Measurements from ENCODE around the gene CSNK2A2. TPM values are rescaled to one million over a fixed set of nuclear protein-coding genes. Genes with fewer than 3 reads are reported as not detected.

The CSNK2A2 gene
- polyA plus RNA-seq, 1 donor from 2014 or later, result 36.7 TPM

DNA sequence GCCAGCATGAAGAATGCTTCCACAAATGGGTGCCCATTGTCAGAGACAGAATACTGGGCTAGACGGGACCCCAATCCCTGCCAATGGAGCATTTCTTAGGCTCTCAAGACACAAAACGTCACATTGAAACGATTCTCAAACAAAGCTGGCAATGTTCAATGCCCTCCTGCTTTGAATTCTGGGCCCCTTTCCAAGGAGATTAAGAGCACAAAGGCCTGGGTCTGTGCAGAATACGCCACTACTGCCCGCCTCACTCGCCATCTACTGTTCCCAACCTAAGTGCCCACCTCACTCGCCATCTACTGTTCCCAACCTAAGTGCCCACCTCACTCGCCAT lies 78.4 kb downstream of the CSNK2A2 start:
- Histone ChIP-seq H3K36me3 (ENCODE audit: insufficient read depth, low read length) (peaks cover 9% of the 10 kb centered on the region), H3K4me2 (ENCODE audit: low read length) (no peak overlapping the region), H3K27me3 (ENCODE audit: insufficient read depth, low read depth, low read length) (no peaks in the 10 kb centered on the region), H3K79me2 (replicated peaks; ENCODE audit: insufficient read depth, low read length) (peaks cover 69% of the 10 kb centered on the region), H3K4me3 (ENCODE audit: low read length) (no peak overlapping the region), H3F3A (ENCODE audit: insufficient read depth, low read length, poor library complexity, severe bottlenecking) (peaks cover 7% of the 10 kb centered on the region), H4K20me1 (ENCODE audit: insufficient read depth) (no peaks in the 10 kb centered on the region), H3K9me2 (ENCODE audit: insufficient read depth, low read length) (no peaks in the 10 kb centered on the region), H2AFZ (ENCODE audit: low read depth, low read length) (no peak overlapping the region), H3K9ac (ENCODE audit: low read length) (no peak overlapping the region), H3K9me3 (ENCODE audit: low read length) (no peaks in the 10 kb centered on the region), H3K27ac (ENCODE audit: low read length) (no peak overlapping the region)
- TF ChIP-seq TAF1 (IDR thresholded peaks at IDR 0.05; ENCODE audit: low read depth) (no peak), SMC3 (conservative IDR thresholded peaks at IDR 0.05; ENCODE audit: poor library complexity) (no peak), MXI1 (conservative IDR thresholded peaks at IDR 0.05; ENCODE audit: poor library complexity, severe bottlenecking) (no peak), POLR2AphosphoS5 (IDR thresholded peaks at IDR 0.05) (no peak), RAD21 (conservative IDR thresholded peaks at IDR 0.05) (no peak), EP300 (conservative IDR thresholded peaks at IDR 0.05; ENCODE audit: poor library complexity, severe bottlenecking) (no peak), EZH2 (IDR thresholded peaks at IDR 0.05; ENCODE audit: borderline replicate concordance, insufficient read depth, low read length, poor library complexity, severe bottlenecking) (no peak)
- TF ChIP-seq, protein P1, sequence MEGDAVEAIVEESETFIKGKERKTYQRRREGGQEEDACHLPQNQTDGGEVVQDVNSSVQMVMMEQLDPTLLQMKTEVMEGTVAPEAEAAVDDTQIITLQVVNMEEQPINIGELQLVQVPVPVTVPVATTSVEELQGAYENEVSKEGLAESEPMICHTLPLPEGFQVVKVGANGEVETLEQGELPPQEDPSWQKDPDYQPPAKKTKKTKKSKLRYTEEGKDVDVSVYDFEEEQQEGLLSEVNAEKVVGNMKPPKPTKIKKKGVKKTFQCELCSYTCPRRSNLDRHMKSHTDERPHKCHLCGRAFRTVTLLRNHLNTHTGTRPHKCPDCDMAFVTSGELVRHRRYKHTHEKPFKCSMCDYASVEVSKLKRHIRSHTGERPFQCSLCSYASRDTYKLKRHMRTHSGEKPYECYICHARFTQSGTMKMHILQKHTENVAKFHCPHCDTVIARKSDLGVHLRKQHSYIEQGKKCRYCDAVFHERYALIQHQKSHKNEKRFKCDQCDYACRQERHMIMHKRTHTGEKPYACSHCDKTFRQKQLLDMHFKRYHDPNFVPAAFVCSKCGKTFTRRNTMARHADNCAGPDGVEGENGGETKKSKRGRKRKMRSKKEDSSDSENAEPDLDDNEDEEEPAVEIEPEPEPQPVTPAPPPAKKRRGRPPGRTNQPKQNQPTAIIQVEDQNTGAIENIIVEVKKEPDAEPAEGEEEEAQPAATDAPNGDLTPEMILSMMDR (IDR thresholded peaks at IDR 0.05; ENCODE audit: poor library complexity, severe bottlenecking), result no peak
- TF ChIP-seq, protein P2, sequence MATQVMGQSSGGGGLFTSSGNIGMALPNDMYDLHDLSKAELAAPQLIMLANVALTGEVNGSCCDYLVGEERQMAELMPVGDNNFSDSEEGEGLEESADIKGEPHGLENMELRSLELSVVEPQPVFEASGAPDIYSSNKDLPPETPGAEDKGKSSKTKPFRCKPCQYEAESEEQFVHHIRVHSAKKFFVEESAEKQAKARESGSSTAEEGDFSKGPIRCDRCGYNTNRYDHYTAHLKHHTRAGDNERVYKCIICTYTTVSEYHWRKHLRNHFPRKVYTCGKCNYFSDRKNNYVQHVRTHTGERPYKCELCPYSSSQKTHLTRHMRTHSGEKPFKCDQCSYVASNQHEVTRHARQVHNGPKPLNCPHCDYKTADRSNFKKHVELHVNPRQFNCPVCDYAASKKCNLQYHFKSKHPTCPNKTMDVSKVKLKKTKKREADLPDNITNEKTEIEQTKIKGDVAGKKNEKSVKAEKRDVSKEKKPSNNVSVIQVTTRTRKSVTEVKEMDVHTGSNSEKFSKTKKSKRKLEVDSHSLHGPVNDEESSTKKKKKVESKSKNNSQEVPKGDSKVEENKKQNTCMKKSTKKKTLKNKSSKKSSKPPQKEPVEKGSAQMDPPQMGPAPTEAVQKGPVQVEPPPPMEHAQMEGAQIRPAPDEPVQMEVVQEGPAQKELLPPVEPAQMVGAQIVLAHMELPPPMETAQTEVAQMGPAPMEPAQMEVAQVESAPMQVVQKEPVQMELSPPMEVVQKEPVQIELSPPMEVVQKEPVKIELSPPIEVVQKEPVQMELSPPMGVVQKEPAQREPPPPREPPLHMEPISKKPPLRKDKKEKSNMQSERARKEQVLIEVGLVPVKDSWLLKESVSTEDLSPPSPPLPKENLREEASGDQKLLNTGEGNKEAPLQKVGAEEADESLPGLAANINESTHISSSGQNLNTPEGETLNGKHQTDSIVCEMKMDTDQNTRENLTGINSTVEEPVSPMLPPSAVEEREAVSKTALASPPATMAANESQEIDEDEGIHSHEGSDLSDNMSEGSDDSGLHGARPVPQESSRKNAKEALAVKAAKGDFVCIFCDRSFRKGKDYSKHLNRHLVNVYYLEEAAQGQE (IDR thresholded peaks at IDR 0.05; ENCODE audit: borderline replicate concordance), result no peak

DNA sequence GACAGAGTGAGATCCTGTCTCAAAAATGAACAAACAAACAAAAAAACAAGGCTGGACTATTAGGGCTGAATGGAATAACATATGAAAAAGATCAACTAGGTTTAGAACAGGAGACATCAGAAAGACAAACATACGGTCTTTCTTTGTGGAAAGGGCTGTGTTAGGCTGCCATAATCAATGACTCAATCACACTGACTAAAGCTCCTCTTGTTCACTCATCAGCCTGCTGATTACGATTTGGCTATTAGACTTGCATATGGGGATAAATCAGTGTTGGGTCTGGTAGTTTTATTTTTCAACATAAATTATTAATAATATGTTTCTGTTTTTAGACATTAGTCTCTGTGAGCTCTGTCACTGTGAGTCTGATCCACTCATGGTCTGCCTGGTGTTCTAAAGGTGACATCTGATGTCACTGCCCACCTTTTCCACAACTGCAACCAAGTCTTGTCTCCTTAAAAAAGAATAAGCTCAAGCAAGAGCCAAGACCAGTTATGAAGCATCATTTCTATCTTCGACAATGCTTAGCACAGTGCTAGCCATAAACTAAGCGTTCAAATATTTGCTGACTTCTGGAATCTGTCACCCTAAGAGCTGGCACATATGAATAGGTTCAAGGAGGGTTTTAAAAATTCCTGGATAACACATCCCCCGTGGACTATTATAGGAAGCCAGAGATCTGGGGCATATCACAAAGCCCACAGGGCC lies 79.0 kb downstream of the CSNK2A2 start:
- Histone ChIP-seq H3K27me3 (ENCODE audit: insufficient read depth, low read depth, low read length) (no peaks in the 10 kb centered on the region), H4K20me1 (ENCODE audit: insufficient read depth) (no peaks in the 10 kb centered on the region), H3K4me3 (ENCODE audit: low read length) (no peak overlapping the region), H3K36me3 (ENCODE audit: insufficient read depth, low read length) (peaks cover 9% of the 10 kb centered on the region), H3K4me2 (ENCODE audit: low read length) (no peak overlapping the region), H3K79me2 (replicated peaks; ENCODE audit: insufficient read depth, low read length) (peaks cover 64% of the 10 kb centered on the region), H3K27ac (ENCODE audit: low read length) (no peak overlapping the region), H3K9ac (ENCODE audit: low read length) (no peak overlapping the region), H3K9me2 (ENCODE audit: insufficient read depth, low read length) (no peaks in the 10 kb centered on the region), H3K9me3 (ENCODE audit: low read length) (no peaks in the 10 kb centered on the region), H2AFZ (ENCODE audit: low read depth, low read length) (no peak overlapping the region), H3F3A (ENCODE audit: insufficient read depth, low read length, poor library complexity, severe bottlenecking) (peaks cover 7% of the 10 kb centered on the region)
- TF ChIP-seq EP300 (conservative IDR thresholded peaks at IDR 0.05; ENCODE audit: poor library complexity, severe bottlenecking) (no peak), MXI1 (conservative IDR thresholded peaks at IDR 0.05; ENCODE audit: poor library complexity, severe bottlenecking) (no peak), RAD21 (conservative IDR thresholded peaks at IDR 0.05) (no peak), EZH2 (IDR thresholded peaks at IDR 0.05; ENCODE audit: borderline replicate concordance, insufficient read depth, low read length, poor library complexity, severe bottlenecking) (no peak), TAF1 (IDR thresholded peaks at IDR 0.05; ENCODE audit: low read depth) (no peak), POLR2AphosphoS5 (IDR thresholded peaks at IDR 0.05) (no peak), SMC3 (conservative IDR thresholded peaks at IDR 0.05; ENCODE audit: poor library complexity) (no peak)
- TF ChIP-seq, protein P1 (IDR thresholded peaks at IDR 0.05; ENCODE audit: poor library complexity, severe bottlenecking), result no peak
- TF ChIP-seq, protein P2 (IDR thresholded peaks at IDR 0.05; ENCODE audit: borderline replicate concordance), result no peak

Measured in neural cell (in vitro differentiated cells).